ENCODE measurements around the gene NCOA3.
A peak's percentile ranks its signal among the peaks of the same experiment; 100 is the strongest.
"Not testable (repeated sequence)": the region's sequence is repeated elsewhere in the genome, so short reads cannot be mapped to it uniquely, and the experiment has no call there.

Gene NCOA3

DNA sequence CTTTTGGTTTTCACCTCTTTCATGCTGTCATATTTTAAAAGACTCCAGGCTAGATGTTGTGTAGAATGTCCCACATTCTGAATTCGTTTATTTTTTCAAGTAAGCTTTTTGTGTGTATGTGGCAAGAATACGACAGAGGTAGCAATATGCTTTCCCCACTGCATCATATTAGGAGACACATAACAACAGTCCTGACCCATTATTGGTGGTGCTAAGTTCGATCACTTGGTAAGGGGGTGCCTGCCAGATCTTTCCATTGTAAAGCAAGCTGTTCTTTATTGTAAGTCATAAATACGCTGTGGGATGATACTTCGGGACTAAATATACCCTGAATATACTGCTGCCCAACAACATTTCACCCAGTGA is 588 bp upstream of the NCOA3 start:
- no peak for DNase-seq

- DNase-seq = peak; percentile 48 to 82 (median 70)
These were observed 868 bp downstream of the NCOA3 start for GRCh38 chr20:47502271-47503239.

DNA sequence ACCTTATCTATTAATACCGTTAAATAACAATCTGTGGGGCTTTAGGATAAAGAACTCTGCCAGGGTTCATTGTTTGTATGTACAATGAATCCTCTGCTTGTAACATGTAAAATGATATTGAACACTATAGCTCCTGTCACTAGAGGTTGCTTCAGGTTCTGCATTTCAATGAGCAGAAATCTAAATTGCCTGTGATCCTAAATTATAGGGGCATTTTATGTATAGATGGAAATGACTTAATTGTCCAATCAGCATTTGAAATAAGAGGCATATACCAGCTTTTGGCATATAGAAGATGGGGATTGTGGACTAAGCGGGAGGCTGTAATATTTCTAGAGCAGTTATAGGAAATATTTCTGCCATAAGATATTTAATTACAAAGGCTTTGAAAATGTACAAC is 2.0 kb downstream of the NCOA3 start:
- no peak for DNase-seq

DNA sequence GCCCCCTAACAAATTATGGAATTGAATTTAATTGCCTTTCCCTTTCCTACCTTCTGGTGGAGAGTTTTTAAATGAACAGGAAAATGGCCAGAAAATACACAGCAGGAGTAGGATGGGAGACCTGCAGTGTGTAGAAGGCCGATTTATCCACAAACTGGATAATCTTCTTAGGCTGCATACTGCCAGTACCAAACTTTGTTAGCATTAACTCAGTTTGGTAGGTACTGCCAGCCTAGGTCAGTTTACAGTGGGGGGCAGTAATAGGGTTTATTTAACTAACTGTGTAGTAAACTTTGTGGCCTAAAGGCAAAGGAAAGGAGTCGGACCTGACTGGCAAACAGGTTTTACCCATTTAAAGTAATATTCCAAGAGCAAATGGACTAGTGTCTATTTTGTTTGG is 4.6 kb downstream of the NCOA3 start:
- no peak for DNase-seq

- no peak for DNase-seq
These were observed 5.2 kb downstream of the NCOA3 start for GRCh38 chr20:47506850-47507249.

- DNase-seq = not testable (repeated sequence)
These were observed 5.7 kb downstream of the NCOA3 start for GRCh38 chr20:47507275-47507981.

GRCh38 chr20:47508278-47508677 is 6.6 kb downstream of the NCOA3 start:
- no peak for DNase-seq

- DNase-seq = no peak
These were observed 7.5 kb downstream of the NCOA3 start for GRCh38 chr20:47509104-47509661.

DNA sequence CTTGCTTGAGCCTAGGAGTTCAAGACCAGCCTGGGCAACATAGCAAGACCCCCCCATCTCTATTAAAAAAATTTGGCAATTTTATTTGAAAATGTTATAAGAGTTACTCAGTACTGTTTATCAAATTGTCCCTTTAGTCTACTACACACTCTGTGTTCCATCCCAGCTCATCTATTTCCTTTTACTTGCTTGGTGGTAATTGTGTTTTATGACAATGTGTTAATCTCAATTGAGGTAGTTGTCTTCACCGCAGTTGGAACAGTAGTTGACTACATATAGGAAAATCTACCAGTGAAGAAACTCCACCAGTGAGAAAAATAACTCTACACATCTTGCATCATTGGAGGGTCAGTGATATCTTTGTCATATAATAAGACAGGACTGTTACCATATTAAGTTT is 8.0 kb downstream of the NCOA3 start:
- no peak for DNase-seq

- DNase-seq = no peak
These were observed 14.2 kb downstream of the NCOA3 start for GRCh38 chr20:47515843-47516242.

- no peak for DNase-seq
These were observed 19.5 kb downstream of the NCOA3 start for GRCh38 chr20:47521059-47521808.

DNA sequence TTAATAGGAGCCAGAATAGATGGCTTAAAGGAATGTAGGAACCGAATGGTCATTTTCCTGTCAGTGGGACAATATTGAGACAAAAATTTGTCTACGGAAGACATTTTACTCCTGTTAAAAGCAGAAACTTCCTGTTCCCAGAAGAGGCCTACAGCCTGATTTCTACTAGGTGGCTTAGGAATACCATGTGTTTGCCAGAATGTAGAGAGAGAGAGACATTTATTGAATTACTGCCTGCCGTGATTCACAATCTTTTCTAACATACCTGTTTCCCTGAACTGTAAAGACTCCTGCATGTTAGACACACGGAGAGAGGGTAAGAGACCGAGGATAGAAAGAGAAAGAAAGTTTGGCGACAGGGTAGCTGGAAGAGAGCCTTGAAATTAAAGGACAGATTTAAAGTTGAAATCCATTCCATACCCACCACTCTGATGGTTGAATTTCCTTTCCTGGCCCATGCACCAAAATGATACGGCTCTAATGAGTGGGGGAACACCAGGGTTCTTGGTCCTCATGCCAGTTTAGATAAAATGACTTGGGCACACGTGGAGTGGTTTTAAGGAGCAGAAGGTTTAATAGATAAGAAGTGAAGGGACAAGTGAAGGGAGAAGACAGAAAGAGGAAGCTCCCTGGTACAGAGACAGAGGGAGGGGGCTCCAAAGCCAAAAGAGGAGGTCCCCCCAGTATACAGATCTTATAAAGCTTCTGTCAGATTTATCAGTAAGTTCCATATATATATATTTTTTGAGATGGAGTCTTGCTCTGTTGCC is 22.5 kb downstream of the NCOA3 start:
- peak in 2 of 4 experiments; percentile 27 to 28 for DNase-seq

DNA sequence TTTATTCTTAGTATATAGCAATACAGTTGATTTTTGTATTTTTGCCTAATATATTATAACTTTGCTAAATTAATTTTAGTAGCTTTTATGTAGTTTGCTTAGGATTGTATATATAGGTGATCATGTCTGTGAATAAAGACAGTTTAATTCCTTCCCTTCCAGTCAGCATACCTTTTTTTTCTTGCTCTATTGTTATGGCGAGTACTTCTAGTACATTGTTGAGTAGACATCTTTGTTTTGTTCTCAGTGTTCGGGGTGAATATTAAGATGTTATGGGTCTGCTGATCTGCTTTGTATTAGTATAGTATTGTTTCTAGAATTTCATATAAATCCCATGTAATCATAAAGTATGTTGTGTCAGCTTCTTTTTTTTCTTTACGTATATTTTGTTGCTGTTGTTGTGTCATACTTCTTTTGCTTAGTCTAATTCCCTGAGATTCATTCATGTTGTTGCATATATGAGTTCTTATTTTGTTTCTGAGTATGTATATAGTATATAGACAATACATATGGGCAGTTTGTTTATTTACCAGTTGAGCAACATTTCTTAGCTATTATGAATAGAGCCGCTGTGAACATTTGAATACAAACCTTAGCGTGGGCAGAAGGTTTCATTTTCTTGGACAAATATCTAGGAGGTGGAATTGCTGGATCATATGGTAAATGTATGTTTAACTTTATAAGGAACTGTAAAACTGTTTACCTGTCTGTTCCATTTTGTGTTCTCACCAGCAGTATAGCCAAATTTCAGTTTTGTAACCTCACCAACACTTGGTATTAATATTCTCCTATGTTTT is 25.5 kb downstream of the NCOA3 start:
- no peak for DNase-seq

DNA sequence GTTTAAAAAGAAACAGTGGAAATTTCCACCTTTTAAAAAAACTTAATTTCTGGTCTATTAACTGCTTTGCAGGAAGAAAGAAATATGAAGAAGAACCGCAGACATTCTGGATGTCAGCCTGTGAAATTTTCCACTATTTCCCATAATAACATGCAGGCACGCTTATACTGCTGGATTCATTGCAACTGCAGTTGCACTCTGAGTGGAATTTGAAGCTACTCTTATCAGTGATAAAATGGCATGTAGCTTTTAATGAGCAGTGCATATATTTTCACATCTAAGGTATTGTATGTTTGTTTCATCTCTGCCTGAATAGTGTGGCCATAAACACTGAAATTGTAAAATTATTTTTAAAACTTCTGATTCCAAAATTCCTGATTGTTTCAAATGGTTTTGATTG is 28.2 kb downstream of the NCOA3 start:
- no peak for DNase-seq

DNA sequence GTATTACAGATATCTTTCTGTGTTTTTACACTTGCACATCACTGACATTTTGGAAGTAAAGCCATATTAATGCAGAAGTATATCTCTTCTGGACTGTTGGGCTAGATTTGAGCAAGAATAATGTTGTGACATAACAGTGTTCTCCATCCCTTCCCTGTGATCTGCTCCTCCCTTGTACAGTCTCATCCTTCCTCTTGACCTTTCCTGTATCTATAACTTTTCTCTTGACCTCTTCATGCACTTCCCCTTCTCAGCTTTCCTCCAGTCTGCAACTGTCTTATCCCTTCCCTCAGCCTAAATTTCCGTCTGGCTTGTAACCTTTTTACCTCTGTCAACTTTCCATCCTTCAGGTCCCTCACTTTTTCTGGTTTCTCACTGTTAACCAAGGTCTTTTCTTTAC is 29.8 kb downstream of the NCOA3 start:
- peak; percentile 42 to 77 (median 62) for DNase-seq

- DNase-seq = no peak
These were observed 30.3 kb downstream of the NCOA3 start for GRCh38 chr20:47532002-47532401.

GRCh38 chr20:47533518-47534062 is 31.9 kb downstream of the NCOA3 start:
- no peak for DNase-seq

DNA sequence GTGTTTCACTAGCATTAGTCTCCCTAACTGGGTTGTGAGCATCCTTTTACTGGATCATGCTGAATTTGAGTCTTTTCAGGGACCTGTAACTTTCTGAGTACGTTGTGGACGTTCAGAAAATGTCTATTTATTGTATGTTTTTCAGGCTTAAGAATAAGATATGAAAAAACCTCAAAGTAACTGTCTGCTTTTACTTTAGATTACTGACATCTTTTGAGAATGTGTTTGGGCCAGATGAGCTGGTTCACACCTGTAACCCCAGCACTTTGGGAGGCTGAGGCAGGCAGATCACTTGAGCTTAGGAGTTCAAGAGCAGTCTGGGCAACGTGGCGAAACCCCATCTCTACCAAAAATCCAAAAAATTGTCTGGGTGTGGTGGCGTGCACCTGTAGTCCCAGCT is 32.7 kb downstream of the NCOA3 start:
- DNase-seq = no peak

- no peak for DNase-seq
These were observed 33.4 kb downstream of the NCOA3 start for GRCh38 chr20:47535088-47535487.

- DNase-seq = no peak
These were observed 34.3 kb downstream of the NCOA3 start for GRCh38 chr20:47535994-47536393.

Data from suppressor macrophage (primary cell).